Hindlimb muscle (tissue), 1 donor: Measurements from ENCODE around the gene PLLP. TPM values are rescaled to one million over a fixed set of nuclear protein-coding genes. Genes with fewer than 3 reads are reported as not detected.

Experiments
- DNase-seq: peaks from one replicate; pipeline ENCODE4 v3.0.0-alpha.2; 2013
- polyA plus RNA-seq: library from polyadenylated mRNA; unstranded; fragments of 120-200 nt; gene quantifications from one replicate; pipeline ENCODE4 v1.2.1, GENCODE V29; 2013; ENCODE audit not compliant: insufficient read length

PLLP gene, protein sequence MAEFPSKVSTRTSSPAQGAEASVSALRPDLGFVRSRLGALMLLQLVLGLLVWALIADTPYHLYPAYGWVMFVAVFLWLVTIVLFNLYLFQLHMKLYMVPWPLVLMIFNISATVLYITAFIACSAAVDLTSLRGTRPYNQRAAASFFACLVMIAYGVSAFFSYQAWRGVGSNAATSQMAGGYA
- polyA plus RNA-seq: 0.89 TPM

GRCh38 chr16:57284209-57284951, at the start of gene PLLP:
PLLP (minus strand) TSS chr16:57284672; CDS start chr16:57284540, 132 bp downstream.
- DNase-seq: peak; percentile 65

DNA sequence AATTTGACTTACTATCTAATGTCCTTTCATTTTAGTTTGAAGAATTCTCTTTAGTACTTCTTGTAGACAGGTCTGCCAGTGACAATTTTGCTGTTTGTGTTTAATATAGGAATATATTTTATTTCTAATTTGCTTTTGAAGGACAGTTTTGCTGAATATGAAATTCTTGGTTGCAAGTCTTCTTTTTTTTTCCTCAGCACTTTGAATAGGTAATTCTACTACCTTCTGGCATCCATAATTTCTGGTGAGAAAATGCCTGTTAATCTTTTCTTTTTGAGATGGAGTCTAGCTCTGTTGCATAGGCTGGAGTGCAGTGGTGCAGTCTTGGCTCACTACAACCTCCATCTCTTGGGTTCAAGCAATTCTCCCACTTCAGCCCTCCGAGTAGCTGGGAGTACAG, 48.9 kb upstream of the PLLP start:
- DNase-seq: no peak

- no peak for DNase-seq
Observed at GRCh38 chr16:57331355-57331754, 46.9 kb upstream of the PLLP start.

GRCh38 chr16:57329718-57330327, 45.4 kb upstream of the PLLP start:
- no peak for DNase-seq

GRCh38 chr16:57325458-57325857, 41.0 kb upstream of the PLLP start:
- no peak for DNase-seq

DNA sequence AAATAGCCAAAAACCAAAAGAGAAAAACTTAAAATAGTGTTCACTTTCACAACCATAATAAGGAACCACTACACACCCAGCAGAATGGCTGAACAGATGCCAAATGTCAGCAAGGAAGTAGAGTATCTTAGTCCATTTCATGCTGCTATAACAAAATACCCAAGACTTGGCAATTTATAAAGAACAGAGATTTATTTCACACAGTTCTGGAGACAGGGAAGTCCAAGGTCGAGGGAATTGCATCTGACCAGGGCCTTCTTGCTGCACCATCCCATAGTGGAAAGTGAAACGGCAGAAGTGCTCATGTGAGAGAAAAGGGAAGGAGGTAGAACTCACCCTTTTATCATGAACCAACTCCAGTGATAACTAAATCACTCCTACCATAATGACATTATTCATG, 40.3 kb upstream of the PLLP start:
- no peak for DNase-seq

- no peak for DNase-seq
Observed at GRCh38 chr16:57319646-57320045, 35.2 kb upstream of the PLLP start.

GRCh38 chr16:57318240-57318970, 33.9 kb upstream of the PLLP start:
- no peak for DNase-seq

GRCh38 chr16:57316390-57317017, 32.0 kb upstream of the PLLP start:
- peak; percentile 53 for DNase-seq

DNA sequence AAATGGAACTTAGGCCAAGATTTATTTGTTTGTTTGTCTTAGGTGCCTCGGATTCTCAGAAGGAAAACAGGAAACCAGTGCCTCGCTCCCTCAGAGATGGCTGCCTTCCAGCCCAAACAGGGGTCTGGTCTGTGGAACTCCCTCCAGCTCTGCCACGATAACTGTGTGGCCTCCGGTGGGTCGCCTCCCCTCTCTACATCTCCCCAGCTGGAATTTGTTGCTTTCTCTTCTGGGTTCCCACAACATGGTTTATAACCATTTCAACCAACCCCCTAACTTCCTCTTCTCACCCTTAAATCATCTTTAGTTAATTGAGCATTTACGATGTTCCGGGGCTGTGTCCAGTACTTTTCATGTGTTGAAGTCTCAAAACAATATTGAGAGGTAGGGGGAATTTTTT, 30.9 kb upstream of the PLLP start:
- DNase-seq: no peak

- no peak for DNase-seq
Observed at GRCh38 chr16:57314161-57314785, 29.8 kb upstream of the PLLP start.

- no peak for DNase-seq
Observed at GRCh38 chr16:57313509-57313908, 29.0 kb upstream of the PLLP start.

GRCh38 chr16:57310801-57311200, 26.3 kb upstream of the PLLP start:
- no peak for DNase-seq

DNA sequence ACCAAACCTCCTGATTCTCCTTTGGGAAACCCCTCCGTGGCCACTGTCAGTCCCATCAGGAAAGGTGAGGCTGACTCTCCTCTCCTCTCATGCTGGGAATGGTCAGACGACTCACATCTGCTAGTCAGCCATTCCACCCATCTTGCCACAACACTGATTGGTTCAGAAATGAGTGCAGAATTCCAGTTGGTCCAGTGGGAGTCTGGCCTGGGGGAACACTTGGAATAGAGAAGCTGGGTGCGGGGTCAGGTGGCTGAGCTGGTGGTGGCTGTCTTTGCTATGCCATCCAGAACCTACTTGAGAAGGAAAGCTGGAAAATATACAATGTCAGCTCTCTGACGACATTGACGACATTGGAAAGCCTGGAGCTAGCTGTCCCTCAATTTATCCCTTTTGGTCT, 23.6 kb upstream of the PLLP start:
- no peak for DNase-seq

DNA sequence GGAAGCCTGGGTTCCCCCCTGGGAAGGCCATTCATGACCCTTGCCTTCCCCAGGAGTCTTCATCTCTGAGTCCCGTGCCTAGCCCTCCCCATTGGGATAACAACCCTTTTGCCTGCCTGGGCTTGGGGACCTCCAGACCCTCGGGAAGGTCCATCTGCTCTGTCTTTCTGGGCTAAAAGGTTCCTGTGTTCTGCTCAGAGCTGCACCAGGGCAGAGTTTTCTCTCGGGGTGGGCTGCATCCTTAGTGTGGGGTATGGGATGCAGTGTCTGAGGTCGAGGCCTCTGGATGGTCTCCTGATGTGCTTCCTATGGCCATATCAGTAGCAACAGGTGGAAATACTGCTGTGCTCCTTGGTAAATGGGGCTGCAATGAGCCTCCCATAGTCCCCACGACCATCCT, 22.9 kb upstream of the PLLP start:
- no peak for DNase-seq

GRCh38 chr16:57306676-57307341, 22.3 kb upstream of the PLLP start:
- DNase-seq: no peak

DNA sequence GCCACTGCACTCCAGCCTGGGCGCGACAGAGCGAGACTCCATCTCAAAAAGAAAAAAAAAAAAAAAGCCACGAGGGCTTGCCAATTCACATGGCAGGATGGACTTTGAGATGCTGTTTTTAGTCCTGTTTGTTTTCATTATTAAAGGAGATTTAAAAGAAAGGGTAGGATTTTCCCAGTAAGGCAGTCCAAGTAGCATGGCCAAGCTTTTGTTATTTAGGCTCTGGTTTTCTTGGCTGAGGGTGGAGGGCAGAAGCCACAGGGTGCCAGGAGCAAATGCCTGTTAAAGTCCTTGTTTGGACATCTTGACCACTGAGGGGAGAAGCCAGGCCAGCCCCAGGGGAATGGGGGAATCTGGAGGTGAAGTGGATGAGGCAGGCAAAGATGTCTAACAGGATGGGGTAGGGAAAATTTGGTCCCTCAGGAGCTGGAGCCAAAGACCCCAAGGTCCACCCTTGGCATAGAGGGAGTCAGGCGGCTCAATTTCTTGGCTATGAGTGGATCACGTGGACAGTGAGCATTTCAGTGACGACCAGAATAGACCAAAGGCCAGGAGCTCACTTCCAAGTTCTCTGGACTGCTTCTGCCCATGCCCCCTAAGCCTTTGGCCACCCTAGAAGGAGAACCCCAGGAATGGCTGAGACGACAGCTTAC, 20.8 kb upstream of the PLLP start:
- DNase-seq: no peak

- DNase-seq: no peak
Observed at GRCh38 chr16:57304169-57305061, 19.9 kb upstream of the PLLP start.

- no peak for DNase-seq
Observed at GRCh38 chr16:57303910-57304168, 19.4 kb upstream of the PLLP start.
